ENCODE measurements around the gene PARPBP. TPM values are rescaled to one million over a fixed set of nuclear protein-coding genes. Genes with fewer than 3 reads are reported as not detected.

Gene PARPBP
- total RNA-seq, 1 donor from 2014 or later = 30.6 TPM

DNA sequence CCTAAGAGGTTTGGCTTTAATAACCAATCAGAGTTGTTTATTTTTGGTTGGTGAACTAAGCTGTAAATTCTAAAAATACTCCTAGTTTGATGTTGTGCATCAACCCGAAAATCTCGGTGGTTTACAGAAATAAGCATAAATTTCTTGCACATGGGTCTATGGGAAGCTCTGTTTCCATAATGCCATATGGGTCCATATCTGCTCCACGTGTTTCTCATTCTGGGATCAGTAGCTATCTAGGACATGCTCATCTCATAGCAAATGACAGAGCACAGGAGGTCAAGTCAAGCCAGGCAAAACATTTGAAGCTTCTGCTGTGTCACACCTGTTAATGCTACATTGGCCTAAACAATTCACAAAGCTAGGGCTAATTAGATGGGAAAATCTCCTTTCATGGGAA, 23.1 kb upstream of the PARPBP start:
- Mint-ChIP-seq H3K27me3 (ENCODE audit: low read depth) (no peaks in the 10 kb centered on the region), H3K4me3 (no peak overlapping the region)
- no peak for TF ChIP-seq CTCF (conservative IDR thresholded peaks at IDR 0.05)

DNA sequence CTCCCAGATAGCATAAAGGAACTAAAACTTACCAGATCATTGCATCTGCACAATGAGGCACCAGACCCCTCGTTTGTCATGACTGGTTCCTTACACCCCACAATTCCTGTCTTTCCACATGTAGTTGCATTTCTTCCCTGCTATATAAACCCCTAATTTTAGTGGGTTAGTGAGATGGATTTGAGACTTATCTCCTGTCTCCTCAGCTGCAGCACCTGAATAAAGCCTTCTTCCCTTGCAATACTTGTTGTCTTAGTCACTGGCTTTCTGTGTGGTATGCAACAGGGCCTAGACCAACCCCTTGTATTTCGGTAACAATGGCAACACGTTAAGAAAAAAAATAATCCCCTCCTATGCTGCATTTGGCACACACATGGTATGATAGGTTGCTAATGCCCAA, 13.1 kb upstream of the PARPBP start:
- Mint-ChIP-seq H3K27ac (ENCODE audit: unreplicated experiment) (no peak overlapping the region), H3K4me3 (no peak overlapping the region), H3K36me3 (ENCODE audit: low read depth) (peaks cover 68% of the 10 kb centered on the region), H3K27me3 (ENCODE audit: low read depth) (no peaks in the 10 kb centered on the region), H3K9me3 (peaks cover 20% of the 10 kb centered on the region), H3K4me1 (no peaks in the 10 kb centered on the region)
- no peak for DNase-seq (ENCODE audit: low read depth, low spot score)
- TF ChIP-seq CTCF (conservative IDR thresholded peaks at IDR 0.05) = no peak

More for the DNA sequence above, 23.1 kb upstream of the PARPBP start:
- Mint-ChIP-seq H3K4me1 (no peaks in the 10 kb centered on the region), H3K27ac (ENCODE audit: unreplicated experiment) (no peak overlapping the region), H3K36me3 (ENCODE audit: low read depth) (peaks cover 6% of the 10 kb centered on the region), H3K9me3 (no peaks in the 10 kb centered on the region)
- no peak for DNase-seq (ENCODE audit: low read depth, low spot score)

DNA sequence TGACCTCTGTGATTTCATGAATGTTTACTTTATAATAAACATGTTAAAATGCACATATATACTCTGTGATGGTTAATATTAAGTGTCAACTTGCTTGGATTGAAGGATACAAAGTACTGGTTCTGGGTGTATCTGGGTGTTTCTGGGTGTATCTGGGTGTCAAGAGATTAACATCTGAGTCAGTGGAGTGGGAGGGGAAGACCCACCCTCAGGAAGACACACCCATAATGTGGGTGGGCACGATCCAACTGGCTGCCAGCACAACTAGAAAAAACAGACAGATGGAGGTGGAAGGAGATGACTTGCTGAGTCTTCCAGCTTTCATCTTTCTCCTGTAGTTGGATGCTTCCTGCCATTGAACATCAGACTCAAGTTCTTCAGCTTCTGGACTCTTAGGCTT, 12.0 kb upstream of the PARPBP start:
- no peak for TF ChIP-seq CTCF (conservative IDR thresholded peaks at IDR 0.05)
- no peak overlapping the region for H3K27ac Mint-ChIP-seq (ENCODE audit: unreplicated experiment)
- peaks cover 20% of the 10 kb centered on the region for H3K9me3 Mint-ChIP-seq
- no peaks in the 10 kb centered on the region for H3K4me1 Mint-ChIP-seq
- peaks cover 62% of the 10 kb centered on the region for H3K36me3 Mint-ChIP-seq (ENCODE audit: low read depth)
- H3K4me3 Mint-ChIP-seq = no peak overlapping the region
- DNase-seq (ENCODE audit: low read depth, low spot score) = no peak
- no peaks in the 10 kb centered on the region for H3K27me3 Mint-ChIP-seq (ENCODE audit: low read depth)

GRCh38 chr12:102110782-102111181, 9.2 kb upstream of the PARPBP start:
- Mint-ChIP-seq H3K4me1 (no peaks in the 10 kb centered on the region), H3K9me3 (peaks cover 9% of the 10 kb centered on the region), H3K27me3 (ENCODE audit: low read depth) (no peaks in the 10 kb centered on the region), H3K36me3 (ENCODE audit: low read depth) (peaks cover 38% of the 10 kb centered on the region), H3K4me3 (no peak overlapping the region), H3K27ac (ENCODE audit: unreplicated experiment) (no peak overlapping the region)
- no peak for DNase-seq (ENCODE audit: low read depth, low spot score)
- no peak for TF ChIP-seq CTCF (conservative IDR thresholded peaks at IDR 0.05)

DNA sequence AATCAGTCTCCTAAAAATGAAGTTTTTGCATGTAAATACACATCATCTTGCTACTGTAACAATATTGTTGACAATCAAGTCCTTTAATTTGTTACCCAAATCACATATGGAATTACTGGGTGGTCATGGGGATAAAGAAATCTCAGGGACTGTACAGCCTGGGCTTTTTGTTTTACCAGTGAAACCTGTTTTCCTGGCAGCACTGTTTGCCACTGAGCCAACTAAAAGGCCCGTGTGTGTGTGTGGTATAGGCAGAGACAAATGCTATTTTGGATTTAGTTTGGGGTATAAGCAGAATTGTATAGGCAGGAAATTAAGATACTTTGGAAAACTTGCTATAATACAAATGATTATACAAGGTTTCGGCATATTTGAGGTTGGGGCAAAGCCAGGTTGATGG, 5.8 kb upstream of the PARPBP start:
- TF ChIP-seq CTCF (conservative IDR thresholded peaks at IDR 0.05) = no peak
- Mint-ChIP-seq H3K4me1 (peaks cover 4% of the 10 kb centered on the region), H3K4me3 (no peak overlapping the region), H3K27me3 (ENCODE audit: low read depth) (no peaks in the 10 kb centered on the region), H3K36me3 (ENCODE audit: low read depth) (peaks cover 14% of the 10 kb centered on the region), H3K27ac (ENCODE audit: unreplicated experiment) (no peak overlapping the region), H3K9me3 (no peaks in the 10 kb centered on the region)
- DNase-seq (ENCODE audit: low read depth, low spot score) = no peak

GRCh38 chr12:102116392-102116791, 3.6 kb upstream of the PARPBP start:
- H3K36me3 Mint-ChIP-seq (ENCODE audit: low read depth) = peaks cover 3% of the 10 kb centered on the region
- peak overlapping the region; percentile 45 for H3K4me3 Mint-ChIP-seq
- TF ChIP-seq CTCF (conservative IDR thresholded peaks at IDR 0.05) = no peak
- H3K27me3 Mint-ChIP-seq (ENCODE audit: low read depth) = no peaks in the 10 kb centered on the region
- H3K4me1 Mint-ChIP-seq = peaks cover 14% of the 10 kb centered on the region
- DNase-seq (ENCODE audit: low read depth, low spot score) = no peak
- no peaks in the 10 kb centered on the region for H3K9me3 Mint-ChIP-seq
- no peak overlapping the region for H3K27ac Mint-ChIP-seq (ENCODE audit: unreplicated experiment)

Data from neural crest cell (in vitro differentiated cells).